Epithelial cell of prostate (primary cell): ENCODE measurements around the gene SNRPD2.
"Not testable (repeated sequence)": the region's sequence is repeated elsewhere in the genome, so short reads cannot be mapped to it uniquely, and the experiment has no call there.

Experiments
- DNase-seq: peaks from one replicate; pipeline ENCODE4 v3.0.0-alpha.2; 2011; ENCODE audit warnings: low read depth, low spot score
- H3K27ac ChIP-seq: fragments of 450-650 bp; 2 replicates; pipeline ENCODE4 v1.5.1; 2017; ENCODE audit warnings: mild to moderate bottlenecking

Gene SNRPD2

DNA sequence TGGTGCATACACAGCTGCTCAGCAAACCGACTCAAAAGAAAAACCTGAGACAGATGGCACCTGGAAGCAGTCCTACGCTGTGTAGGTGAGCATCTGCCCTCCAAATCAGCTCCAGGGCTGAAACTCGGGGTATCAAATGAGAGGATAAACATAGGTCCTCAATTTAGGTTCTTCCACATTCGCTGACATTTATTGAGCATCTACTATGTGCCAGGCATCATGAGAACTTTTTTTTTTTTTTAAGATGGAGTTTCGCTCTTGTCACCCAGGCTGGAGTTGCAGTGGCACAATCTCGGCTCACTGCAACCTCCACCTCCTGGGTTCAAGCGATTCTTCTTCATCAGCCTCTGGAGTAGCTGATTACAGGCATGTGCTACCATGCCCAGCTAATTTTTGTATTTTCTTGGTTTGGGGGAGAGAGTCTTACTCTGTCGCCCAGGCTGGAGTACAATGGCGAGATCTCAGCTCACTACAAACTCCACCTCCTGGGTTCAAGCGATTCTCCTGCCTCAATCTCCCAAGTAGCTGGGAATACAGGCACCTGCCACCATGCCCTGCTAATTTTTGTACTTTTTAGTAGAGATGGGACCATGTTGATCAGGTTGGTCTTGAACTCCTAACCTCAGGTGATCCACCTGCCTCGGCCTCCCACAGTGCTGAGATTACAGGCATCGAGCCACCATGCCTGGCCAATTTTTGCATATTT is 14.1 kb upstream of the SNRPD2 start:
- DNase-seq: no peak
- no peak overlapping the region for H3K27ac ChIP-seq

- no peak for DNase-seq
- H3K27ac ChIP-seq: no peak overlapping the region
These were observed 13.4 kb upstream of the SNRPD2 start for GRCh38 chr19:45705115-45705514.

- H3K27ac ChIP-seq: no peak overlapping the region
- DNase-seq: no peak
These were observed 9.9 kb upstream of the SNRPD2 start for GRCh38 chr19:45701676-45702075.

GRCh38 chr19:45693106-45693788 is 1.5 kb upstream of the SNRPD2 start:
- peak overlapping the region; percentile 86 for H3K27ac ChIP-seq
- DNase-seq: no peak

DNA sequence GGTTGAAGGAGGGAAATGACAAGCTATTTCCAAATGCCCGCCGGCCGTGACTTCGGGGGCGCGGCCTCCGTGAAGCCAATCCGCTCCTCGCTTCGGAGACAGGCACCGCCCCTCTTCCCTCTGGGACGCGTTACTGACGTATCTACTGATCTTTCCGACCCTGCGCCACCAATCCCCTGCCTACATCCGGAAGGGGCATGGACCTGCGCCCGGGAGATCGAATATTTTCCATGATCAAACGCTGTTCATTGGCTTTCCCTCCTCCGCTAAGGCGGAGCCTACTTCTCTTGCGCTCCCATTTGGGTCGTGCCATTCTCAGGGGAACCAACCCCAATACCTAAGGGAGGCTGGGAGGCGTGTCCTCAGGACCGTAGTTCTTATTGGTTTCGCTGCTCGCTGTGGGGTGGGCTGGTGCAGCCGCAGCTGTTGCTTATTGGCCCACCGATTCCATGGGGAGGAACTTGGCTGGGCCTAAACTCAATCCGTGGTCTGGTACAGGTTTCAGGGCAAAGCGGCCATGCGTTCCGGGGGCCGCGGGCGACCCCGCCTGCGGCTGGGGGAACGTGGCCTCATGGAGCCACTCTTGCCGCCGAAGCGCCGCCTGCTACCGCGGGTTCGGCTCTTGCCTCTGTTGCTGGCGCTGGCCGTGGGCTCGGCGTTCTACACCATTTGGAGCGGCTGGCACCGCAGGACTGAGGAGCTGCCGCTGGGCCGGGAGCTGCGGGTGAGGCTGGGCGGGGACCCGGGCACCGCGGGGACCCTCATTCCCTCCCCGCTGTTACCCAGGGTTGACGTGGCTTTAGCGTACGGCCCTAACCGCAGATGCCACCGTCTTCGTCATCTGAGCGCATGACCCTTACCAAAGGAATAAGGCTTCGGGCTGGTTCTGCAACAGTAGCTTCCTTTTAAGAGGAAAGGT is 693 bp upstream of the SNRPD2 start, which contains the start of gene QPCTL:
TSS of gene QPCTL (plus strand) at position 480 of the 919 bp plus-strand sequence. CDS start at position 518, 38 bp downstream.
- H3K27ac ChIP-seq: peak within 1 kb of the TSS; percentile 86
- peak; percentile 99 for DNase-seq

DNA sequence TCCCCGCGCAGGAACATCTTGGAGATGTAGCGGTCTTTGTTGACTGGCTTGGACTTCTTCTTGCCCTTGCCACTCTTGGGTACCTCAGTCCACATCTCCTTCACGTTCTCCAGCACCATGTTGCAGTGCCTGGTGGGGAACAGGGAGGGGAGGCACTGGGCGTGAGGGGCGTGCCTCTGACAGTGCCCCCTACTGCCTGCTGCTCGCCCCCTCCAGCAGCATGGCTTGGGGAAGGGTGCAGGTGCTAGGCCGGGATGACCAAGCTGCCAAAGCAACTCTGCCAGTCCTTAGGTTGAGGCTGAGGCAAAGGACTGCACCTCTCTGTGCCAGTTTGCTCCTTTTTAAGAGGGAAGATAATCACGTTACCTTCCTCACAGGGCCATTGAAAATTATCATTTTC is 4.2 kb downstream of the SNRPD2 start:
- no peak overlapping the region for H3K27ac ChIP-seq
- DNase-seq: no peak

- not testable (repeated sequence) for H3K27ac ChIP-seq, DNase-seq
These were observed 6.7 kb downstream of the SNRPD2 start for GRCh38 chr19:45685045-45685444.

DNA sequence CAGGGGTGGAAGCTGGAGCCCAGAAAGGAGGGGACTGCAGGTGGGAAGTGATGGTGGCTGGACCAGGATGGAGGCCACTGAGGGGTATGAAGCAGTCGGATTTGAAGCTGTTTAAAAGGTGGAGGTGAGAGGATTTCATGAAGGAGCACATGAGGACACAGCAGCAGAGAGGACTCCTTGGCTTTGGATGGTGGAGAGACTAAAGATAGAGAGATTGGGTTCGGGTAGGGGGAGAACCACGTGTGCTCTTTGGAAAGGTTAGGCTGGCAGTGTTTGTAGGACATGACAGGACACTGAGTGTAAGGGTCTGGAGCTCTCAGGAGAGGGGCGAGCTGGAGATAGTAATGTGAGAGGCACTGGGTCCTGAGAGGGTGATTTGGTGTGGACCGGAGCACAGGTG is 8.8 kb downstream of the SNRPD2 start:
- no peak overlapping the region for H3K27ac ChIP-seq
- no peak for DNase-seq

GRCh38 chr19:45682117-45682516 is 9.6 kb downstream of the SNRPD2 start:
- peak overlapping the region; percentile 59 for H3K27ac ChIP-seq
- no peak for DNase-seq

DNA sequence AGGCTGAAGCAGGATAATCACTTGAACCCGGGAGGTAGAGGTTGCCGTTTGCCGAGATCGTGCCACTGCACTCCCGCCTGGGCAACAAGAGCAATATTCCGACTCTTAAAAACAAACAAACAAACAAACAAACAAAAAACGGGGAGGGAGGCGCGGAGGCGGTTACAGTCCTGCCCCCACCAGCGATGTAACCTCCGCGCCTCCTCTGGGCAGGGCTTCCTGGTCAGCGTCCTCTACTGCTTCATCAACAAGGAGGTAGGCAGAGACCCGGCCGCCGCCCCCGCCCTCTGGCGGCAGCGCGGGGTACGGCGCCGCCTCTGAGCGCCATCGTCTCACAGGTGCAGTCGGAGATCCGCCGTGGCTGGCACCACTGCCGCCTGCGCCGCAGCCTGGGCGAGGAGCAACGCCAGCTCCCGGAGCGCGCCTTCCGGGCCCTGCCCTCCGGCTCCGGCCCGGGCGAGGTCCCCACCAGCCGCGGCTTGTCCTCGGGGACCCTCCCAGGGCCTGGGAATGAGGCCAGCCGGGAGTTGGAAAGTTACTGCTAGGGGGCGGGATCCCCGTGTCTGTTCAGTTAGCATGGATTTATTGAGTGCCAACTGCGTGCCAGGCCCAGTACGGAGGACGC is 10.2 kb downstream of the SNRPD2 start:
- no peak for DNase-seq
- peak overlapping the region; percentile 59 for H3K27ac ChIP-seq

DNA sequence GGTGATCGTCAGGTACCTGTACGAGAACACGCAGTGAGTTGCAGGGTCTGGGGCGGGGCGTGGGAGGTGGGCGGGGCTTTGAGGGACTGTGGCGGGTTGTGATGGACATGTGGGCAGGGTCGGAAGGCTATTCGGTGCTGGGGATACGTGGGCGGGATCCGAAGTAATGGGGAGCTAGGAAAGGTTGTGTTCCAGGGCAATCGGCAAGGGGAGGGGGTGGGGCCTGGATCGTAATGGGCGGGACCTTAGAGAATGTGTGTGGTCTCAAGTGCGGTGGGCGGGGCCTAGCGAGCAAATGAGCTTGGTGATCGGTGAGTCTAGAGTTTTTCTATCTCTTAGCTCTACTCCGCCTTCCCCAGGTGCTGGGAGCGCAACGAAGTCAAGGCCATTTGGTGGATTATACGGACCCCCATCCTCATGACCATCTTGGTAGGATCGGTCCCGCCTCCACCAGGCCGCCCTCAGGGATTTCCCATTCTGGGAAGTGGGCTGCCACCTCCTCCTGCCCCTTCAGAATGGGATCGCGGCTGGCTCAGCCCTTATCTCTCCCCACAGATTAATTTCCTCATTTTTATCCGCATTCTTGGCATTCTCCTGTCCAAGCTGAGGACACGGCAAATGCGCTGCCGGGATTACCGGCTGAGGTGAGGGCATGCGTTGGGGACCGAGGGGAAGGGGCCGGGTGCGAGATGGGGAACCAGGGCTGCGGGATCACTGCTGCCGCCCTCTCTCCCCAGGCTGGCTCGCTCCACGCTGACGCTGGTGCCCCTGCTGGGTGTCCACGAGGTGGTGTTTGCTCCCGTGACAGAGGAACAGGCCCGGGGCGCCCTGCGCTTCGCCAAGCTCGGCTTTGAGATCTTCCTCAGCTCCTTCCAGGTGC is 14.2 kb downstream of the SNRPD2 start:
- H3K27ac ChIP-seq: peak overlapping the region; percentile 22
- peak; percentile 68 for DNase-seq

DNA sequence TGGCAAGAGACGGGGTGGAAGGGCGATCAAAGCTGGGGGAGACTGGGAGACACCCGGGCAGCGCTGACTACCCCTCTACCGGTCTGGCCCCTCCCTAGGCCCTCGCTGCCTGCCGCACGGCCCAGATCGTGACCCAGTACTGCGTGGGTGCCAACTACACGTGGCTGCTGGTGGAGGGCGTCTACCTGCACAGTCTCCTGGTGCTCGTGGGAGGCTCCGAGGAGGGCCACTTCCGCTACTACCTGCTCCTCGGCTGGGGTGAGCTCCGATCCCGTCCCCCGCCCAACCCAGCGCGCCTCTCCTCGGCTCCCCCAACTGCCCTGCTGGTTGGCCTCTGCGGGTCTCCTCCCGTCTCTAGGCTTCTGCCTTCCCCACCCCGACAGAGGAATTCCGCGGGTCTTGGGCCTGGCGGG is 14.9 kb downstream of the SNRPD2 start:
- no peak for DNase-seq
- H3K27ac ChIP-seq: no peak overlapping the region

- DNase-seq: no peak
- no peak overlapping the region for H3K27ac ChIP-seq
These were observed 16.8 kb downstream of the SNRPD2 start for GRCh38 chr19:45674946-45675345.

DNA sequence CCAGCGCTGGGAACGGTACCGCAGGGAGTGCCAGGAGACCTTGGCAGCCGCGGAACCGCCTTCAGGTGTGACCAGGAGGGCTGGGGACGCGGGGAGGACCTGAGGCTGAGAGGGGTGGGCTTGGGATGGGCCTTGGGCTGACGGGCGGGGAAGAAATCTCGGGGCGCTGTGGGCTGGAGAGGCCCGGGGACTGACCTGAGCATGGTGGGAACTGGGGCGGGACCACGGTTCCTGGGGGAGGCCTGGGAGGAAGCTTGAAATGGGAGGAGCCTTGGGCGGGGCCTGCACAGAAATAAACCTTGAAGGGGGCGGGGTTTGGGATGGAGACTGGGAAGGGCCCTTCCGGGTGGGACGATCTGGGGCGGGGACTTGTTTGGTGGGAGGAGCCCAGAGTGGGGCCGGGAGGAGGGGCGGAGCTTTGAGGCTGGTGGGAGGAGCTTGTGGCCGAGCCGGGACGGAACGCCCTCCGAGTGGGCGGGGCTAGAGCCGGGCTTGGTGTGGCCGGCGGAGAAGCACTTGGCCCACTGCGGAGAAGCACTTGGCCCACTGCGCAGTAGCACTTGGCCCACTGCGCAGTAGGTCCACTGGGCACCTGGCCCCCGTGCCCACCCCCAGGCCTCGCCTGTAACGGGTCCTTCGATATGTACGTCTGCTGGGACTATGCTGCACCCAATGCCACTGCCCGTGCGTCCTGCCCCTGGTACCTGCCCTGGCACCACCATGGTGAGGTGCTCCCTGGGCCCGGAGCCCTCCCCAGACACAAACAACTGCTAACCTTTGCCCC is 20.9 kb downstream of the SNRPD2 start:
- H3K27ac ChIP-seq: no peak overlapping the region
- DNase-seq: no peak

DNA sequence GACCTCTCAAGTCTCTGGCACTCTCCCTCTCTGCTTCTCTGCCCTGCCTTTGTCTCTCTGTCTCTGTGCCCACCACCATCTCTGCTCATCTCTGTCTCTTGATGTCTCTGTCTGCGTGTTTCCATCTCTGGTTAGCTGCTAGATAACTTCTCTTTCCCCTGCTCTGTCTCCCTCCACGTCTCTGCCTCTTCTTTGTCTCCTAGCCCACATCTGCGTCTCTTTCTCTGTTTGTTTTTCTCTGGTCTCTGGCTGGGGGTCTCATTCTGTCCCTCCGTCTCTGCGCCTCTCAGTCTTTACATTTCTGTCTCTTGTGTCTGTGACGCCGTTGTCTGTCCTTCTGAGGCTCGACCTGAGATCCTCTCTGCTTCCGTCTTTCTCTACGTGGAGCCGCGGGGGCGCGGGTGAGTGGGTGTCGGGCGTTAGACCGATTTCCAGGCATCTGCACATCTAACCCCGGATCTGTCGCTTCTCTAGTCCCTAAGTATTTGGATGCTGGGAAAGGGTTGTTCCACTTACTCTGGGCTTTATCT is 23.3 kb downstream of the SNRPD2 start:
- DNase-seq: no peak
- peak overlapping the region; percentile 48 for H3K27ac ChIP-seq

DNA sequence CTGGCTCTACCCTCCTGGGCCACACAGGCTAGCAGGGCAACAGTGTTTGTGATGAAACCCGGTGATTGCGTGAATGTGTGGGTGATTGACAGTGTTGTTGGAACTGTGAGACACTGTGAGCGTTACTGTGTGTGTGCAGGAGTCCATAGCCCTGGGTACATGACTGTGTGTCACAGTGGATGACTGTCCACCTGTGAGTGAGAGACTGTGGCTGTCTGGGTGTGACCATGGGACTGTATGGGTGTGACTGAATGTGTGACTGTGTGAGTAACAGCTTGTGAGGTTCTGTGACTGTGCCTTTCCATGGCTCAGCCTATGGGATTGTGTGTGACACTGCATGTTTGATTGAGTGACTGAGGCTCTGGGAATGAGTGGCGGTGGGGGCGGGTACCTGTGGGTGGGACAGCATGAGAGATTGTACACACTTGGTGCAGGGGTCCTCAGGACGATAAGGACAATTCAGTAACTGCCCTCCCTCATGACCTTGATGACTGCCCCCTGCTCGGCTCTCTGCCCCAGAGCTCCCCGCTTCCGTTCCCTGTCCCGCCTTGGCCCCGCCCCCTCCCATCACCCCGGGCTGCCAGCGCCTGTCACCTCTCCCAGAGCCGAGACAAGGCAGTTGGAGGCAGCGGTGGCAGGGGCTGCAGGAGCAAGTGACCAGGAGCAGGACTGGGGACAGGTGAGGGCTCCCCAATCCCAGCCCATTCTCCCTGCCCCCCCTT is 24.0 kb downstream of the SNRPD2 start, which contains the start of gene GIPR:
TSS of gene GIPR (plus strand) at position 602 of the 722 bp plus-strand sequence. CDS start 1,300 bp downstream, outside the sequence.
- peak; percentile 92 for DNase-seq
- H3K27ac ChIP-seq: peak within 1 kb of the TSS; percentile 48

DNA sequence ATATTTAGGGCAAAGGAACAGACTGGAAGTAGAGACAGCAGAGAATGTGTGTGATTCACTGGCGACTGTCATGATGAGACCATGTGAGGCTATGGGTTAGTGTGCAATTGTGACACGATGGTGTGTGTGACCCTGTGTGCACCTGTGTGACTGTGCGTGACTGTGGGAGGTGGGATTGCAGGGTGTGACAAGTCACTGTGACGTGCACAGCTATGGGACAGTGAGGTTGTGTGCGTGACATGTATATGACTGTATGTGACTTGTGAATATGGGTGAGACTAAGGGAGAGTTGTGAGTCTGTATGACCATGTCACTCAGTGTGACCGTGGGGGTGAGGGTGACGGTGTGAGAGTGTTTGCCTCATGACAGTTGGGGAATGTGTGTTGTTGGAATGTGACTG is 27.2 kb downstream of the SNRPD2 start:
- H3K27ac ChIP-seq: no peak overlapping the region
- DNase-seq: no peak

GRCh38 chr19:45663800-45664199 is 28.0 kb downstream of the SNRPD2 start:
- H3K27ac ChIP-seq: no peak overlapping the region
- no peak for DNase-seq
